Smooth muscle cell (in vitro differentiated cells): ENCODE results near the gene DOC2A. TPM values are rescaled to one million over a fixed set of nuclear protein-coding genes. Genes with fewer than 3 reads are reported as not detected.

Source experiments
- DNase-seq: peaks from one replicate; lab custom pipeline; 2025; ENCODE audit not compliant: unreplicated experiment; lab: John Stamatoyannopoulos, UW
- H2AFZ ChIP-seq: fragments of 200-600 bp; sonication (generic); 2 replicates; pipeline ENCODE4 v1.6.0; 2016; ENCODE audit warnings: antibody characterized with exemption, low read depth, mild to moderate bottlenecking
- H3F3A ChIP-seq: fragments of 200-600 bp; sonication (generic); 2 replicates; pipeline ENCODE4 v1.6.0; 2017; ENCODE audit warnings: antibody characterized with exemption, low read depth
- H3K27ac ChIP-seq: fragments of 200-600 bp; sonication (generic); 2 replicates; pipeline ENCODE4 v1.5.1; 2016; ENCODE audit warnings: low read depth, mild to moderate bottlenecking
- H3K27me3 ChIP-seq: fragments of 200-600 bp; sonication (generic); 2 replicates; pipeline ENCODE4 v1.6.1; 2016; ENCODE audit warnings: low read depth, mild to moderate bottlenecking
- H3K36me3 ChIP-seq: fragments of 200-600 bp; sonication (generic); 2 replicates; pipeline ENCODE4 v1.5.1; 2016; ENCODE audit warnings: low read depth
- H3K4me1 ChIP-seq: fragments of 200-600 bp; sonication (generic); 2 replicates; pipeline ENCODE4 v1.5.1; 2016; ENCODE audit warnings: low read depth
- H3K4me2 ChIP-seq: fragments of 200-600 bp; sonication (generic); 2 replicates; pipeline ENCODE4 v1.6.0; 2016; ENCODE audit warnings: mild to moderate bottlenecking
- H3K4me3 ChIP-seq: fragments of 200-600 bp; sonication (generic); 2 replicates; pipeline ENCODE4 v1.5.1; 2016; ENCODE audit warnings: mild to moderate bottlenecking
- H3K79me2 ChIP-seq: fragments of 200-600 bp; sonication (generic); 2 replicates; pipeline ENCODE4 v1.6.0; 2016; ENCODE audit warnings: low read depth, mild to moderate bottlenecking
- H3K9ac ChIP-seq: fragments of 200-600 bp; sonication (generic); 2 replicates; pipeline ENCODE4 v1.6.0; 2016; ENCODE audit warnings: low read depth
- H3K9me3 ChIP-seq: fragments of 200-600 bp; sonication (generic); replicated peaks from 2 replicates; pipeline ENCODE4 v1.5.1; 2016; ENCODE audit warnings: low read depth
- H4K20me1 ChIP-seq: fragments of 200-600 bp; sonication (generic); 2 replicates; pipeline ENCODE4 v1.6.0; 2016; ENCODE audit warnings: low read depth
- CTCF ChIP-seq: fragments of 200-600 bp; sonication (generic); IDR thresholded peaks from 2 replicates; pipeline ENCODE4 v1.5.1; 2017; ENCODE audit warnings: borderline replicate concordance, mild to moderate bottlenecking, antibody characterized with exemption; ENCODE audit not compliant: insufficient read depth, poor library complexity, severe bottlenecking
- WGBS: methylation state at CpG from one replicate; pipeline ENCODE4 v1.1.7; 2016; ENCODE audit warnings: low lambda C conversion rate; 5-methylcytosine and 5-hydroxymethylcytosine counted together
- polyA plus RNA-seq: library from polyadenylated mRNA; unstranded; fragments of >200 nt; fragmentation: Nextera tagmentation; extraction: Ambion mirVana; gene quantifications from 2 replicates; pipeline ENCODE4 v1.2.1, GENCODE V29; 2016
- total RNA-seq: library from RNA; depleted of rRNA; stranded (reverse); fragments of >200 nt; gene quantifications from 2 replicates; pipeline ENCODE4 v1.2.3, GENCODE V29; 2014

The DOC2A gene
- total and polyA plus RNA-seq, 2 experiments from 2014 or later = 0.09 TPM; not detected in 1

- no peaks in the 10 kb centered on the region for H4K20me1 ChIP-seq
- H2AFZ ChIP-seq = no peak overlapping the region
- H3K4me3 ChIP-seq = no peak overlapping the region
- no peak overlapping the region for H3K27ac ChIP-seq
- no peaks in the 10 kb centered on the region for H3K9me3 ChIP-seq
- H3K4me2 ChIP-seq = no peak overlapping the region
- no peak overlapping the region for H3K9ac ChIP-seq
- WGBS = 98% methylated on average over 6 of the region's 6 CpGs
- H3K27me3 ChIP-seq = no peaks in the 10 kb centered on the region
- no peaks in the 10 kb centered on the region for H3F3A ChIP-seq
- no peak for DNase-seq
- H3K4me1 ChIP-seq = peaks cover 10% of the 10 kb centered on the region
- H3K36me3 ChIP-seq = no peaks in the 10 kb centered on the region
- peaks cover 10% of the 10 kb centered on the region for H3K79me2 ChIP-seq
- TF ChIP-seq CTCF = no peak
Observed at GRCh38 chr16:29999605-30000004, 11.2 kb downstream of the DOC2A start.

DNA sequence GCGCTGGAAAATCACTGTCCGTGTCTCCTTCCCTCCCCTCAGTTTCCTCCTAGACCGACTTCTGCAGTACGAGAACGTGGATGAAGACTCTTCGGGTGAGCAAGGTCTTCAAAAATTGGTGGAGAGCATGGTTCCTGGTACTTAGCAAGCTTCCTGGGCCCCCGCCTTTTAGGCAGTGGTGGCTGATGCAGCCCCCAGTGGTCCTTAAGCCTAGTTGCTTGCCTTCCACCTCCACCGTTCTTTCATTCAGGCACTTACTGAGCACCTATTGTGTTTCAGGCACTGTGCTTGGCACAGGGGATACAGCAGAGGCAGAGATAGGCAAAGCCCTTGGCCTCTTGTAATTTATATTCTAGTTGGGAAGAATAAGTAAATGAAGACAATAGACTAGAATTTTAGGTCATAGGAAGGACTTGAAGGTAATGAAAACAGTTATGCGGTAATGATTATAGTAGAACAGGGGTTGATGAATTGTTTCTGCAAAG, 14.0 kb downstream of the DOC2A start:
- H3K36me3 ChIP-seq = no peaks in the 10 kb centered on the region
- H3K79me2 ChIP-seq = peaks cover 10% of the 10 kb centered on the region
- no peak overlapping the region for H3K27ac ChIP-seq
- H3F3A ChIP-seq = no peaks in the 10 kb centered on the region
- WGBS = 34% methylated on average over 9 of the region's 9 CpGs
- no peak for TF ChIP-seq CTCF
- peak overlapping the region; percentile 81 for H3K9ac ChIP-seq
- H2AFZ ChIP-seq = peak overlapping the region; percentile 98
- DNase-seq = no peak
- H3K9me3 ChIP-seq = no peaks in the 10 kb centered on the region
- H3K4me3 ChIP-seq = peak overlapping the region; percentile 94
- no peaks in the 10 kb centered on the region for H4K20me1 ChIP-seq
- H3K4me1 ChIP-seq = peaks cover 11% of the 10 kb centered on the region
- H3K27me3 ChIP-seq = no peaks in the 10 kb centered on the region
- H3K4me2 ChIP-seq = peak overlapping the region; percentile 92

- Histone ChIP-seq H3K9me3 (no peaks in the 10 kb centered on the region), H3K4me2 (peak within 1 kb of the TSS; percentile 92), H3K36me3 (no peaks in the 10 kb centered on the region), H3F3A (no peaks in the 10 kb centered on the region), H3K4me3 (peak within 1 kb of the TSS; percentile 94), H2AFZ (peak within 1 kb of the TSS; percentile 98), H3K27ac (peak within 1 kb of the TSS; percentile 95), H3K9ac (peak within 1 kb of the TSS; percentile 94), H3K4me1 (peaks cover 11% of the 10 kb centered on the region), H4K20me1 (no peaks in the 10 kb centered on the region), H3K27me3 (no peaks in the 10 kb centered on the region), H3K79me2 (peaks cover 10% of the 10 kb centered on the region)
- no peak for TF ChIP-seq CTCF
- peak; percentile 84 for DNase-seq
- 2% methylated on average over 65 of the region's 65 CpGs for WGBS
Observed at GRCh38 chr16:29995911-29996765, 14.7 kb downstream of the DOC2A start, which contains the start of gene INO80E. Gene INO80E (plus strand): TSS chr16:29996241. CDS start chr16:29996311, 70 bp downstream.
